HG02763 (cell line): ENCODE results near the gene DPY30.
"Not testable (repeated sequence)": the region's sequence is repeated elsewhere in the genome, so short reads cannot be mapped to it uniquely, and the experiment has no call there.

Source experiments
- ATAC-seq: cut with Tn5 transposase; IDR thresholded peaks from one replicate; pipeline ENCODE4 v1.9.1; 2021; ENCODE audit warnings: mild to moderate bottlenecking, moderate library complexity; ENCODE audit not compliant: unreplicated experiment

The DPY30 gene

GRCh38 chr2:32039447-32040219 lies at the start of gene DPY30:
DPY30 (minus strand) TSS chr2:32039805; CDS start chr2:32039456, 349 bp downstream.
- peak; percentile 90 for ATAC-seq

- ATAC-seq, result no peak
Measured at GRCh38 chr2:32074134-32074506, 34.5 kb upstream of the DPY30 start.

GRCh38 chr2:32067549-32067948 lies 27.9 kb upstream of the DPY30 start:
- ATAC-seq, result no peak

GRCh38 chr2:32064713-32065112 lies 25.1 kb upstream of the DPY30 start:
- ATAC-seq, result no peak

GRCh38 chr2:32064021-32064601 lies 24.5 kb upstream of the DPY30 start:
- ATAC-seq, result peak; percentile 4

- peak; percentile 95 for ATAC-seq
Measured at GRCh38 chr2:32063310-32064020, 23.9 kb upstream of the DPY30 start, which contains the start of gene SPAST. SPAST (plus strand) TSS chr2:32063556; CDS start chr2:32063832, 276 bp downstream.

GRCh38 chr2:32061973-32062861 lies 22.6 kb upstream of the DPY30 start:
- ATAC-seq, result no peak

GRCh38 chr2:32061430-32061829 lies 21.8 kb upstream of the DPY30 start:
- ATAC-seq, result no peak

GRCh38 chr2:32060266-32060665 lies 20.7 kb upstream of the DPY30 start:
- ATAC-seq, result no peak

- no peak for ATAC-seq
Measured at GRCh38 chr2:32058130-32058529, 18.5 kb upstream of the DPY30 start.

GRCh38 chr2:32054583-32054982 lies 15.0 kb upstream of the DPY30 start:
- not testable (repeated sequence) for ATAC-seq

GRCh38 chr2:32051836-32052439 lies 12.3 kb upstream of the DPY30 start:
- no peak for ATAC-seq

GRCh38 chr2:32043561-32043960 lies 4.0 kb upstream of the DPY30 start:
- no peak for ATAC-seq

- ATAC-seq, result not testable (repeated sequence)
Measured at GRCh38 chr2:32034198-32034887, 5.3 kb downstream of the DPY30 start.

- ATAC-seq, result not testable (repeated sequence)
Measured at GRCh38 chr2:32018789-32019482, 20.7 kb downstream of the DPY30 start.

- no peak for ATAC-seq
Measured at GRCh38 chr2:32012872-32013271, 26.7 kb downstream of the DPY30 start.

- no peak for ATAC-seq
Measured at GRCh38 chr2:32011485-32011960, 28.1 kb downstream of the DPY30 start.

GRCh38 chr2:32010670-32011484 lies 28.7 kb downstream of the DPY30 start, which contains the start of gene MEMO1:
MEMO1 (minus strand) TSS chr2:32011008; CDS start chr2:32010247, 761 bp downstream.
- ATAC-seq, result peak; percentile 64
